ENCODE data around the gene KPNA6. TPM values are rescaled to one million over a fixed set of nuclear protein-coding genes. Genes with fewer than 3 reads are reported as not detected.
A peak's percentile ranks its signal among the peaks of the same experiment; 100 is the strongest.

The KPNA6 gene
- total RNA-seq, 4 donors from 2014 or later: 44.6 to 62.8 (median 53.4) TPM

GRCh38 chr1:32197837-32198236 is 90.0 kb downstream of the KPNA6 start:
- WGBS, 2 donors: 63 to 80% methylated on average over 6 of the region's 6 CpGs
- Histone ChIP-seq H3K27ac (no peak overlapping the region), H3K36me3 (peaks cover 38% of the 10 kb centered on the region in 2 donors)

GRCh38 chr1:32198237-32199042 is 90.6 kb downstream of the KPNA6 start:
- H3K4me1 ChIP-seq: peaks cover 12 to 25% of the 10 kb centered on the region in 2 donors
- TF ChIP-seq CTCF (IDR thresholded peaks at IDR 0.05) (no peak), POLR2A (IDR thresholded peaks at IDR 0.05) (no peak)
- H3K36me3 ChIP-seq: peaks cover 32% of the 10 kb centered on the region in 2 donors
- no peak overlapping the region for H3K4me3 ChIP-seq (replicated peaks in 1 of 3)
- no peak for DNase-seq
- no peak overlapping the region for H3K27ac ChIP-seq
- H3K9me3 ChIP-seq: no peaks in the 10 kb centered on the region
- no peaks in the 10 kb centered on the region for H3K27me3 ChIP-seq
- WGBS, 2 donors: 88 to 90% methylated on average over 3 of the region's 3 CpGs
- intact Hi-C loops (cut with DNase I): no loop called here

More at GRCh38 chr1:32197837-32198236, 90.0 kb downstream of the KPNA6 start:
- DNase-seq: no peak
- no peak overlapping the region for H3K4me3 ChIP-seq (replicated peaks in 1 of 3)
- TF ChIP-seq POLR2A (IDR thresholded peaks at IDR 0.05) (no peak), CTCF (IDR thresholded peaks at IDR 0.05) (no peak)
- H3K4me1 ChIP-seq: peaks cover 12 to 25% of the 10 kb centered on the region in 2 donors
- H3K27me3 ChIP-seq: no peaks in the 10 kb centered on the region
- intact Hi-C loops (cut with DNase I): no loop called here
- H3K9me3 ChIP-seq: no peaks in the 10 kb centered on the region

- TF ChIP-seq CTCF (IDR thresholded peaks at IDR 0.05) (no peak), POLR2A (IDR thresholded peaks at IDR 0.05) (no peak)
- Histone ChIP-seq H3K27me3 (no peaks in the 10 kb centered on the region), H3K4me3 (replicated peaks in 1 of 3) (no peak overlapping the region), H3K27ac (no peak overlapping the region), H3K9me3 (no peaks in the 10 kb centered on the region), H3K36me3 (peaks cover 25% of the 10 kb centered on the region in 2 donors), H3K4me1 (peaks cover 12 to 25% of the 10 kb centered on the region in 2 donors)
- WGBS, 2 donors: 54 to 78% methylated on average over 4 of the region's 4 CpGs
- no peak for DNase-seq
- intact Hi-C loops (cut with DNase I): no loop called here
These were observed 91.3 kb downstream of the KPNA6 start for GRCh38 chr1:32199043-32199716.

GRCh38 chr1:32199717-32200072 is 91.8 kb downstream of the KPNA6 start:
- no peaks in the 10 kb centered on the region for H3K9me3 ChIP-seq
- peaks cover 19 to 20% of the 10 kb centered on the region in 2 donors for H3K36me3 ChIP-seq
- WGBS, 2 donors: 28 to 38% methylated on average over 3 to 4 of the region's 6 CpGs
- intact Hi-C loops (cut with DNase I): no loop called here
- H3K4me1 ChIP-seq: peaks cover 12 to 26% of the 10 kb centered on the region in 2 donors
- peak; percentile 62 to 77 for DNase-seq
- TF ChIP-seq POLR2A (IDR thresholded peaks at IDR 0.05) (no peak), CTCF (IDR thresholded peaks at IDR 0.05) (no peak)
- no peak overlapping the region for H3K4me3 ChIP-seq (replicated peaks in 1 of 3)
- no peaks in the 10 kb centered on the region for H3K27me3 ChIP-seq
- peak overlapping the region in 2 of 3 donors; percentile 35 to 74 for H3K27ac ChIP-seq
